GM12875 (cell line): Measurements from ENCODE around the gene MAGI2.

Experiments used
- H3K4me3 ChIP-seq: one replicate; pipeline ENCODE4 v1.5.1; 2011; ENCODE audit warnings: low read depth, low read length, control low read depth
- TF ChIP-seq, protein P1 (sequence below): IDR thresholded peaks from 2 replicates; pipeline ENCODE4 v1.5.1; 2011; ENCODE audit warnings: low read depth, mild to moderate bottlenecking, control low read depth, inconsistent platforms, low read length, moderate library complexity, borderline replicate concordance; ENCODE audit not compliant: insufficient read depth

Gene MAGI2

DNA sequence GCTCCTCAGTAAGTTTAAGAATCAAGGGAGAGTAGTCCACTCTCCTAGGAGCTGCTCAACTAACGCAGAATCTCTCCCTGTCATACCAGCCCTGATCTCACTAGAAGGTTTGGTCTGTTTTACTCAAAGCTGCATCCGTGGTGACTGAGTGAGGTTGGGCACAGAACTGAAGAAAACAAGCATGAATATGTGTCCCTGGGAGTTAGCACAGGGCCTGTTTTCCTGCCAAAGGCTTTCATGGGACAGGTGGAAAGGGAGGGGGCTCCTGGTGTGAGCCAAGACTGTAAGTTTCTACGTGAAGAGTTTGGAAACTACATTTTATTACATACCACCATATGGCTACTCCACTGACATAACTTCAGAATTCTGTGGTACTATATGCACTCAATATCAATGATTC is 705.9 kb downstream of the MAGI2 start:
- H3K4me3 ChIP-seq: no peak overlapping the region
- TF ChIP-seq, protein P1, sequence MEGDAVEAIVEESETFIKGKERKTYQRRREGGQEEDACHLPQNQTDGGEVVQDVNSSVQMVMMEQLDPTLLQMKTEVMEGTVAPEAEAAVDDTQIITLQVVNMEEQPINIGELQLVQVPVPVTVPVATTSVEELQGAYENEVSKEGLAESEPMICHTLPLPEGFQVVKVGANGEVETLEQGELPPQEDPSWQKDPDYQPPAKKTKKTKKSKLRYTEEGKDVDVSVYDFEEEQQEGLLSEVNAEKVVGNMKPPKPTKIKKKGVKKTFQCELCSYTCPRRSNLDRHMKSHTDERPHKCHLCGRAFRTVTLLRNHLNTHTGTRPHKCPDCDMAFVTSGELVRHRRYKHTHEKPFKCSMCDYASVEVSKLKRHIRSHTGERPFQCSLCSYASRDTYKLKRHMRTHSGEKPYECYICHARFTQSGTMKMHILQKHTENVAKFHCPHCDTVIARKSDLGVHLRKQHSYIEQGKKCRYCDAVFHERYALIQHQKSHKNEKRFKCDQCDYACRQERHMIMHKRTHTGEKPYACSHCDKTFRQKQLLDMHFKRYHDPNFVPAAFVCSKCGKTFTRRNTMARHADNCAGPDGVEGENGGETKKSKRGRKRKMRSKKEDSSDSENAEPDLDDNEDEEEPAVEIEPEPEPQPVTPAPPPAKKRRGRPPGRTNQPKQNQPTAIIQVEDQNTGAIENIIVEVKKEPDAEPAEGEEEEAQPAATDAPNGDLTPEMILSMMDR: no peak

DNA sequence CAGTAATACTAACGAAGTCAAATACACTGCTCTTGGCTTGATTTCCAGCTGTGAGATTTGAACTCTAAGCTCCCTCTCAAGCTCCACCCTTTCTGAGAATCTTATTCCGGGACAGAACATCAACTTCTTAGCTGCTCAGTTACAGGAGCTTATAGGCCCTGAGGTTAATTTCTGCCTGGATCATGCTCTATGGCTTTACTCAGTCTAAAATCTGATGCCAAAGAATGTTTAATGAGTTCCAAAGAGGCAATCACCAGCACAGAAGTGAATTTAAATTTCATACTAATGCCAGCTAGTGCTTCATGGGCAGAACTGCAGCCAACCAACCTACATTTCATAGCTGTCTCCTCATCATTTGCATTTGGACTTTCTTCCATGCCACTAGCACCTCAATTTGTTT is 707.2 kb downstream of the MAGI2 start:
- TF ChIP-seq, protein P1: no peak
- no peak overlapping the region for H3K4me3 ChIP-seq

DNA sequence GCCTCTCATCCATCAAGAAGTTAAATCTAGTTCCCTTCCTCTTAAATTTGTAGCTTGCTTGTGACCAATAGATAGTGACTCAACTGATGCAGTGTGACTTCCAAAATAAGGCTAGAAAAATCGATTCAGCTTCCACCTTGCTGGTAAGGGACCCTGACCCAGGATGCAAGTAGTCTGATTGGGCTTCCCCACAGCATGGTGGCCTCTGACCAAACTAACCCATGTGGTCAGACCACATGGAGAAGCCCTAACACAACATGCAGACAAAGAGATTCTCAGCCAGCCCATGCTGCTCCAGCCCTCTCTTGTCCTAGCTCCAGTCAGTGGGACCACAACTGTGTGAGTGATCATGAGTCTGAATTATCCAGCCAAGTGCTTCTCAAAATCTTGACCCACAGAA is 710.8 kb downstream of the MAGI2 start:
- TF ChIP-seq, protein P1: no peak
- H3K4me3 ChIP-seq: no peak overlapping the region

DNA sequence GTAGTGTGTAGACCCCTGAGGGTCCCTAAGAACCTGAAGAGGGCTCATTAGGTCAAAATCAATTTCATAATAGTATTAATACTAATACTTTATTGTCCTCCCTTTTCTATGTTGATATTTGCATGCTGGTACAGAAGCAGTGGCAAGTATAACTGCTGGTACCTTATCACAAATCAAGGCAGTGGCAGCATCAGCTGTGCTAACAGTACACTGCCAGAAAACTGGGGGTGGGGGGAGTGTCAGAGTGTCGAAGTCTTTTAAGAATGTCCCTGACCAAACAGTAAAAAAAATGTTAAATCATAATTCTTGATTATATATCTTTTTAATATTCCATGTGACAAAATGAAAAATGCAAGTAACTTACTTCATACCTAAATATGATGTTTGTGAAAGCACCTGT is 716.9 kb downstream of the MAGI2 start:
- no peak overlapping the region for H3K4me3 ChIP-seq

DNA sequence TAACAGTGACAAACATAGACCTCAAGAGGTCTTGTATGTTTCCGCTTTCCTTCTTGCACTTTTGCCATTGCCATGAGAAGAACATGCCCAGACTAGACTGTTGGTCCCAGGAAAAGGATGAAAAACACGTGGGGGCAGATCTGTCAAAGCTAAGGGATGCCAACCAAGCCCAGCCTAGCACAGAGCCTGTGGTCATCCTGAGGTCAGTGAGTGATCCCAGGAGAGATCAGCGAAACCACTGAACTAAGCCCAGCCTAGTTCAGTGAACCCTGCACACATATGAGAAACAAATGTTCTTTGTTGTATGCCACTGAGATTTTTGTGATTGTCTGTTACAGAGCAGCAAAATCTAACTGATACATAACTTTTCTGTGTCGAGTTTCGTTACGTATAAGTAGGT is 718.8 kb downstream of the MAGI2 start:
- no peak overlapping the region for H3K4me3 ChIP-seq
- TF ChIP-seq, protein P1: no peak

More for the DNA sequence above, 716.9 kb downstream of the MAGI2 start:
- TF ChIP-seq, protein P1: no peak

DNA sequence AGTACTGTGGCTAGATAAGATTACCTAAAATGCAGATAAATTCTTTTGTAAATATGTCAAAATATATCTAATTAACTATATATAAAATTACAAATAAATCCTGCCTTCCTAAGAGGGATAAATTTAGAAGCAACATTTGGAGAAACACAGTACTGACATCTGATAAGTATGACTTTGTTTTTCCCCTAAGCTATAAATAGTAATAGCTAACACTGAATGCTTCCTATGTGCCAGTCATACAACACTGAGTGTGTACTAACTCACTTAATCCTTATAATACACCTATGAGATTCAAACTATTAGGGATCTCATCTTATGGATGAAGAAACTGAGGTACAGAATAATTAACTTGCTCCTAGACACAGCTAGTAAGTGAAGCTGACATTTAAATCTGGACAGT is 733.4 kb downstream of the MAGI2 start:
- TF ChIP-seq, protein P1: no peak
- H3K4me3 ChIP-seq: no peak overlapping the region

DNA sequence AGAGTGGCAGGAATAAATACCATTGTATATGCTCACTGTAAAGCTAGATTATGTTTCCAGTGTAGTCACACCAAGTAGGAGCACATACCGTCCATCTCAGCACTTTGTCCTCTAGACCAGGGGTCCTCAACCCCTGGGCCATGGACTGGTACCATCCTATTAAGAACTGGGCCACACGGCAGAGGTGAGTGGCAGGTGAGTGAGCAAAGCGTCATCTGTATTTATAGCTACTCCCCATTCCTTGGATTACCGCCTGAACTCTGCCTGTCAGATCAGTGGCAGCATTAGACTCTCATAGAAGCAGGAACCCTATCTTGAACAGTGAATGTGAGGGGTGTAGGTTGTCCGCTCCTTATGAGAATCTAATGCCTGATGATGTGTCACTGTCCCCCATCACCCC is 735.3 kb downstream of the MAGI2 start:
- TF ChIP-seq, protein P1: no peak
- no peak overlapping the region for H3K4me3 ChIP-seq
